ENCODE results near the gene TRIM41. TPM values are rescaled to one million over a fixed set of nuclear protein-coding genes. Genes with fewer than 3 reads are reported as not detected.

The TRIM41 gene
- total RNA-seq, 1 donor from 2014 or later = 31.2 TPM

GRCh38 chr5:181232593-181232992 lies 9.5 kb downstream of the TRIM41 start:
- DNase-seq (ENCODE audit: extremely low spot score, unreplicated experiment) = no peak
- Mint-ChIP-seq H3K9me3 (no peaks in the 10 kb centered on the region), H3K4me1 (ENCODE audit: unreplicated experiment) (peaks cover 4% of the 10 kb centered on the region), H3K27me3 (no peaks in the 10 kb centered on the region), H3K4me3 (no peak overlapping the region), H3K36me3 (peaks cover 20% of the 10 kb centered on the region), H3K27ac (peak overlapping the region; percentile 40)
- TF ChIP-seq CTCF (conservative IDR thresholded peaks at IDR 0.05) = no peak

- peak overlapping the region; percentile 40 for H3K27ac Mint-ChIP-seq
- H3K9me3 Mint-ChIP-seq = no peaks in the 10 kb centered on the region
- no peak for DNase-seq (ENCODE audit: extremely low spot score, unreplicated experiment)
- H3K36me3 Mint-ChIP-seq = peaks cover 24% of the 10 kb centered on the region
- H3K27me3 Mint-ChIP-seq = no peaks in the 10 kb centered on the region
- TF ChIP-seq CTCF (conservative IDR thresholded peaks at IDR 0.05) = no peak
- H3K4me3 Mint-ChIP-seq = no peak overlapping the region
- H3K4me1 Mint-ChIP-seq (ENCODE audit: unreplicated experiment) = peaks cover 4% of the 10 kb centered on the region
Observed at GRCh38 chr5:181233088-181233800, 10.2 kb downstream of the TRIM41 start.

GRCh38 chr5:181233801-181234454 lies 10.8 kb downstream of the TRIM41 start:
- no peak for DNase-seq (ENCODE audit: extremely low spot score, unreplicated experiment)
- H3K27me3 Mint-ChIP-seq = no peaks in the 10 kb centered on the region
- peaks cover 4% of the 10 kb centered on the region for H3K4me1 Mint-ChIP-seq (ENCODE audit: unreplicated experiment)
- no peak overlapping the region for H3K27ac Mint-ChIP-seq
- H3K4me3 Mint-ChIP-seq = no peak overlapping the region
- TF ChIP-seq CTCF (conservative IDR thresholded peaks at IDR 0.05) = no peak
- peaks cover 30% of the 10 kb centered on the region for H3K36me3 Mint-ChIP-seq
- no peaks in the 10 kb centered on the region for H3K9me3 Mint-ChIP-seq

GRCh38 chr5:181234455-181235306 lies 11.6 kb downstream of the TRIM41 start:
- Mint-ChIP-seq H3K27me3 (no peaks in the 10 kb centered on the region), H3K4me3 (peak overlapping the region; percentile 5), H3K36me3 (peaks cover 32% of the 10 kb centered on the region), H3K4me1 (ENCODE audit: unreplicated experiment) (peaks cover 4% of the 10 kb centered on the region), H3K9me3 (no peaks in the 10 kb centered on the region), H3K27ac (peak overlapping the region; percentile 68)
- no peak for TF ChIP-seq CTCF (conservative IDR thresholded peaks at IDR 0.05)
- no peak for DNase-seq (ENCODE audit: extremely low spot score, unreplicated experiment)

GRCh38 chr5:181235323-181235688 lies 12.2 kb downstream of the TRIM41 start:
- Mint-ChIP-seq H3K4me3 (peak overlapping the region; percentile 5), H3K4me1 (ENCODE audit: unreplicated experiment) (peaks cover 4% of the 10 kb centered on the region), H3K9me3 (no peaks in the 10 kb centered on the region), H3K27ac (peak overlapping the region; percentile 68), H3K27me3 (no peaks in the 10 kb centered on the region), H3K36me3 (peaks cover 32% of the 10 kb centered on the region)
- DNase-seq (ENCODE audit: extremely low spot score, unreplicated experiment) = no peak
- no peak for TF ChIP-seq CTCF (conservative IDR thresholded peaks at IDR 0.05)

Measured in type B pancreatic cell (in vitro differentiated cells).